GM18499 (cell line): Measurements from ENCODE around the gene CDC42EP5.

ENCODE experiments used
- ATAC-seq: cut with Tn5 transposase; IDR thresholded peaks from one replicate; pipeline ENCODE4 v1.9.1; 2021; ENCODE audit warnings: moderate number of reproducible peaks; ENCODE audit not compliant: insufficient read depth, unreplicated experiment

Gene CDC42EP5

GRCh38 chr19:54463531-54464043, 9.5 kb downstream of the CDC42EP5 start, which contains the start of gene LENG9:
Gene LENG9 (minus strand): TSS chr19:54463778. CDS start chr19:54463526, 252 bp downstream.
- ATAC-seq, result peak; percentile 45

GRCh38 chr19:54462655-54463530, 10.2 kb downstream of the CDC42EP5 start:
- ATAC-seq, result no peak

GRCh38 chr19:54462047-54462654, 10.9 kb downstream of the CDC42EP5 start:
- ATAC-seq, result no peak

GRCh38 chr19:54461613-54462012, 11.5 kb downstream of the CDC42EP5 start:
- no peak for ATAC-seq

GRCh38 chr19:54461210-54461609, 11.9 kb downstream of the CDC42EP5 start:
- ATAC-seq, result no peak

- ATAC-seq, result no peak
Observed at GRCh38 chr19:54460230-54461005, 12.7 kb downstream of the CDC42EP5 start.

GRCh38 chr19:54459282-54460229, 13.5 kb downstream of the CDC42EP5 start:
- ATAC-seq, result no peak

GRCh38 chr19:54458648-54459281, 14.3 kb downstream of the CDC42EP5 start:
- no peak for ATAC-seq

- no peak for ATAC-seq
Observed at GRCh38 chr19:54457773-54458647, 15.1 kb downstream of the CDC42EP5 start.

GRCh38 chr19:54456423-54457373, 16.4 kb downstream of the CDC42EP5 start:
- no peak for ATAC-seq

GRCh38 chr19:54455786-54456422, 17.2 kb downstream of the CDC42EP5 start:
- no peak for ATAC-seq

GRCh38 chr19:54454781-54455675, 18.1 kb downstream of the CDC42EP5 start:
- ATAC-seq, result no peak

GRCh38 chr19:54453921-54454780, 18.9 kb downstream of the CDC42EP5 start:
- ATAC-seq, result no peak

- ATAC-seq, result no peak
Observed at GRCh38 chr19:54452626-54453025, 20.5 kb downstream of the CDC42EP5 start.

GRCh38 chr19:54451997-54452396, 21.1 kb downstream of the CDC42EP5 start:
- ATAC-seq, result no peak
